ENCODE results near the gene UNC79.

GRCh38 chr14:93708311-93708734 lies 277.6 kb downstream of the UNC79 start:
- TF ChIP-seq CTCF (tag by site-specific recombination; IDR thresholded peaks at IDR 0.05) (no peak), ZNF274 (IDR thresholded peaks at IDR 0.05; ENCODE audit: low read length) (no peak), ZNF274 (tag by site-specific recombination; IDR thresholded peaks at IDR 0.05; ENCODE audit: borderline replicate concordance) (no peak), ZNF624 (tag by site-specific recombination; IDR thresholded peaks at IDR 0.05) (no peak), ZFP3 (tag by site-specific recombination; IDR thresholded peaks at IDR 0.05; ENCODE audit: low read depth) (no peak), FEZF1 (tag by site-specific recombination; IDR thresholded peaks at IDR 0.05) (no peak), TCF7L2 (IDR thresholded peaks at IDR 0.05; ENCODE audit: borderline replicate concordance, low read depth, low read length) (no peak), ZNF677 (tag by site-specific recombination; IDR thresholded peaks at IDR 0.05) (no peak), ATF2 (tag by site-specific recombination; IDR thresholded peaks at IDR 0.05; ENCODE audit: low read depth) (no peak)

All from HEK293 (cell line).